GM21619 (cell line): ENCODE results near the gene MAN1A1.
A peak's percentile ranks its signal among the peaks of the same experiment; 100 is the strongest.

Source experiments
- ATAC-seq: cut with Tn5 transposase; IDR thresholded peaks from one replicate; pipeline ENCODE4 v1.9.1; 2021; ENCODE audit not compliant: unreplicated experiment

MAN1A1 gene

GRCh38 chr6:119205911-119206618 is 143.5 kb downstream of the MAN1A1 start:
- ATAC-seq: peak; percentile 96

GRCh38 chr6:119204719-119205118 is 144.8 kb downstream of the MAN1A1 start:
- no peak for ATAC-seq

DNA sequence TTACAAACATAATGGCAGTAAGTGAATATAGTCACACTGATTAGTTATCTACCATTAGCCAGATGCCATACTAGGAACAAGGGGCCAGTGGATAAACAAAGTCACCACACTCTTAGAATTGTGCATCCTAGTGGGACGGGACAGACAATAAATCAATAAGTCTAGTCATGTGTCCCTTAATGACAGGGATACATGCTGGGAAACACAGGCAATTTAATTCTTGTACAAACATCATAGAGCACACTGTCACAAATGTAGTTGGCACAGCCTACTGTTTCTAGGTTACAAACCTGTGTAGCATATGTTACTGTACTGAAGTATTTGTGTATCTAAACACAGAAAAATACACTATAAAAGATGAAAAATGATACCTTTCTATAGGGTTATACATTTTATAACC is 148.1 kb downstream of the MAN1A1 start:
- no peak for ATAC-seq

DNA sequence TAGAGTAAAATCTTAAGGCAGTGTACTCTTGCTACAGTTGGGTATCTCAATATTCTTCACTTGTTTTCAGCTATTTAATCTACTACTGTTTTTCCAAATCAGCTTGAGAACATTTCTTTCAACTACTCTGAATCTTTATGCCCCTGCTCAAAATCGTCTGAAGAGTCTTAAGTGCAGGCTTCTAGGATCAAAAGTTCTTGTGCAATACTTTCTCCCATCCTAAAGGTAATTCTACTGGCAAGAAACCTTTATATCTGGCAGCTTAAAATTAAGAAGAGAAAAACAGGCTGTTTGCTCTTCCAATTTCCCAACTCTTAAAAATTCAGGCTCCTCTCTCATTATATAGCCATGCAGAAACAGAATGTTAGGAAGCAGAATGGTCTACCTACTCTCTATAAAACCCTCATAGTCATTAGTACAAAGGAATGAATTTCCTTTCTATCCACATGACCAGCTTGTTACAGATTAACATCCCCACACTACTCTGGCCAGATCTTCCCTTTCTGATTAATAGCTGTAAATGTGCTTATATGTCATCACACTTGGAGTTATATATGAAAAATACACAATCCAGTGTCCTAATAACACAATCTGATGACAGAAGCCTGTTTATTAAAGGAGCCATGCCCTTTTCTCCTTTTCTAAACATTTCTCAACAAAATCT is 148.9 kb downstream of the MAN1A1 start:
- ATAC-seq: no peak

- ATAC-seq: no peak
Observed at GRCh38 chr6:119197271-119197670, 152.3 kb downstream of the MAN1A1 start.

GRCh38 chr6:119196715-119197114 is 152.8 kb downstream of the MAN1A1 start:
- ATAC-seq: no peak

DNA sequence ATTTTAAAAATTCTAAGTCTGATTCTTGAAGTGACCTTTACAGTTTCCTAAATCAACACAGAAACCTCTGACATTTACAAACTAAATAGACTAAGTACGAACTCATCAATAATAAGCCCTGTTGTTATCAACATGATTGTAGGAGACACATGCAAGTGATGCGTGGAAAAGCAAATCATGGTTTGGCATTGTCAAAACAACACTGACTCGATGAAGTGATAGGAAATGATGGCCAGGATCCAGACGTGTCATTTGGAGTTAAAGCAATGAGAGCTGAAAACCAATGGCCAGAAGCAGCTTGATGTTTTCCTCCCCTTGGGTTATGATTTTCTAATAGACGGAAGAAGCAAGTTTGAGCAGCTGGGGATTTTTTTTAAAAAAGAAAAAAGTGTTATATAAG is 153.7 kb downstream of the MAN1A1 start:
- ATAC-seq: no peak

GRCh38 chr6:119195204-119195603 is 154.4 kb downstream of the MAN1A1 start:
- no peak for ATAC-seq

DNA sequence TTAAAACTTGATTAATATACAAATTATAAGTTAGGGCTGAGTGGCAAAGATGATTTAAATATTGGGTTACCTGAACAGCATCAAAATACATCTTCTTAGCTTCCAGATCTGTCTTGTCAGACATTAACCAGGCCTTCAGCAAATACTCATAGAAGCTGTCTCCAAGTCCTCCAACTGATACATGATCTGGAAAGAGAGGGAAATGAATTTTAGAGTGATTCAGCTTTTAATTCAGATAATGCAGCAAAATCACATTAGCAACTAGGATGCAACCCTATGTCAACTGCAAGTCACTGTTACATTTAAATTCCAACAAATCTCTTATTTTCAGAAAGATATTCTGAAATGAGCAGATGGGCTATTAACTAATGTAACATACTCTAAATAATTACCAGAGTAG is 155.9 kb downstream of the MAN1A1 start:
- ATAC-seq: no peak

- no peak for ATAC-seq
Observed at GRCh38 chr6:119192200-119192599, 157.4 kb downstream of the MAN1A1 start.

- ATAC-seq: no peak
Observed at GRCh38 chr6:119190176-119190575, 159.4 kb downstream of the MAN1A1 start.

DNA sequence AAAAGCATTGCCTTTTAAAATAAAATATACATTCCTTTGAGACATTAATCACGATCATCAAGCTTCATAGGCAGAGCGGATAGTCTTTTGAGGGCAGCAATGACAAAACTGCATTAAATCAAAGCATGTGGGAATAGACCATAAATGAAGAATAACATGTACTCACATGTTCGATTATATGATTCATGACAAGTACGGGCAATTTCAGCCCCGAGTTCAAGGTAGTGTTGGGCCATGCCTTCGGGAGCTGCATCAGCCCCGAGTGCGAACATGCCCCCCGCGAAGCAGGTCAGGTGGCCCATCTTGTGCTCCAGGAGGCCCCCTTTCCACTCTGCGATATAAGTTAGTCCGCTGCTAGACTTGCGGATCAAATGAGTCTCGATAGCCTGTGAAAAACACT is 160.1 kb downstream of the MAN1A1 start:
- no peak for ATAC-seq

DNA sequence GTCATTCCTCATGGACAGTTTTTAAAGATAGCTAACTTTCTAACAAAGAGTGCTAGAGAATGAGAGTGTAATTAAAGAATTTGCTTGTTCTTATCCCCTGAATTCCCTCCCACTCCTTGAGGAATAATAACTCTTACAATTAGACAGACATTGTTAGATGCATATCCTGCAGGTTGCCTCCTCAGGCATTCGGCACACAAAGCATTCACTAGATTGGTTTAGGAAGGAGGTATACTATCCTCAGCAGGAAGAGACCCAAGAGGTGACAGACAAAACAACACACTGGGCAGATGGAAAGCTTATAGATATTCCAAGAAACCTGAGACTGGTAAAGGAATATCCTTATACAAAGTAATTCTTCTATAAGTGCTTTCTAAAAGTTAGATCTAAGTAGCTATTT is 162.0 kb downstream of the MAN1A1 start:
- ATAC-seq: no peak

DNA sequence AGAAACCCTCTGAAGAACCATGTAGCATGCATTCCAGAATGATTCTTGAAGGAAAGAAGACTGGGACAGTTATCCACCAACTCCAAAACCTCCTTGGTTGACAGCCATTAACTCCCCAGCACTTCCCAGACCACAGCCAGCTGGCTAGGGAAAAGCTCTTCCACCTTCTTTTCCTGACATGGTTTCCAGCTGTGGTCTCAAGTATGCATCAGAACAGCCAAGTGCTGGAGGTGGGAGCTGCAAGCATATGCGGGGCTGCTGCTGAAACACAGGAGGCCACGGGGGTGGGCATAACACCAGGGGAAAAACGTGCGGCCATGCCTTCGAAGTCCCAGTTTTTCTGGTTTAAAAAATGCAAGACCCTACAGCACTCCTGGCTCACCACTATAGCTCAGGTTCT is 163.1 kb downstream of the MAN1A1 start:
- no peak for ATAC-seq

GRCh38 chr6:119184008-119184648 is 165.4 kb downstream of the MAN1A1 start:
- ATAC-seq: no peak

DNA sequence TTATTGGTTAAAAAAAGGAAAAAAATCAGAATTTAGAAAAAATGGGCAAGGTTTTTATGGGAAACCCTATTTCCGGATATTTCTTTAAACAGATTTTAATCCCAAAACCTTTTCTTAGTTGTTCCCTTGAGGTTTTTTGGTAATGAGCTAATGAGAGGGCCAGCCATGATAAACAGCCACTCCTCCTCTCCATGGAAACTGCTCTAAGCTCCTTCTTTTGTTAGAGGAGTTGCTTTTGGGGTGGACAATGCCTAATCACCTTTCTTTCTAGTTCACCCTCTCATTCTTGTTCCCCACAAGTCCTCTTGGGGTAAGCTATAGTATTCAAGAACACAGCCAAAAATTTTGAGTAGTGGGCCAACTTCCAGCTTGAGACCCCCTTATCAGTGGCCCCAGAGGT is 166.1 kb downstream of the MAN1A1 start:
- ATAC-seq: no peak

DNA sequence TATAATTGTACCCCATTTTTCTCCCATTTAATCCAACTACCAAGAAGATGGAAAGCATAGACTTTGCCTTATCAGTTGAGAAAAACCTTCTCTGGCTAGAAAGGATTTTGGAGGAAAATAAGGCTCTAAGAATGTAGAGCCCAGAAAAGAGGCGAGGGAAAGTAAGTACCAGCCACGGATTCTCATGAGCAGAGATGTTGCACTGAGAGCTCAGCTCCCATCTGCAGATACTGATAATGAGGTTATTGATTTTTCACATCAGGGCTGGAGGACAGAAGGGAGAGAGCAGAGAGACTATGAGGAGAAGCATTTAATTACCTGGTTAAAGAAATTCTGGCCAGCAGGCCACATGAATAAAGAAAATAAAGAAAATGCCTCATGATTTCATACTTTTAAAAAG is 166.7 kb downstream of the MAN1A1 start:
- no peak for ATAC-seq

DNA sequence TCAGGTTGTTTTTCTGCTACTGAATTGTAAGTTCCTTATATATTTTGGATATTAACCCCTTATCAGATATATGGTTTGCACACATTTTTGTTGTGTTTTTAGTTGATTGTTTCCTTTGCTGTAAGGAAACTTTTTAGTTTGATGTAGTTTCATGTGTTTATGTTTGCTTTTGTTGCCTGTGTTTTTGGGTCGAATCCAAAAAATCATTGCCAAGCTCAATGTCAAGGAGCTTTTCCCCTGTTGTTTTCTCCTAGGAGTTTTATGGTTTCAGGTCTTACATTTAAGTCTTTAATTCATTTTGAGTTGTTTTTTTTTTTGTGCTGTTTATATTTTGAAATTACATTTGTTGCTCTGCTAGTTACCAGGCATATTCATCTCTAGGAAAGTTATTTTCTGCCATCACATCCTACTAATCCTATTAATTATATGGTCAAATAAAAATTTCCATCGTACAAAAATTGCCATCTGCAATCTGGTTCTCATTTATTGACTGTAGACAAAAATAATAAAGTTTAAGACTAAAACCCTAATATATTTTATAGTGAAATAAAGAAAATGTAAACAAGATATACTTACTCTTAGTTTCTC is 167.3 kb downstream of the MAN1A1 start:
- no peak for ATAC-seq

GRCh38 chr6:119181046-119181445 is 168.5 kb downstream of the MAN1A1 start:
- no peak for ATAC-seq

DNA sequence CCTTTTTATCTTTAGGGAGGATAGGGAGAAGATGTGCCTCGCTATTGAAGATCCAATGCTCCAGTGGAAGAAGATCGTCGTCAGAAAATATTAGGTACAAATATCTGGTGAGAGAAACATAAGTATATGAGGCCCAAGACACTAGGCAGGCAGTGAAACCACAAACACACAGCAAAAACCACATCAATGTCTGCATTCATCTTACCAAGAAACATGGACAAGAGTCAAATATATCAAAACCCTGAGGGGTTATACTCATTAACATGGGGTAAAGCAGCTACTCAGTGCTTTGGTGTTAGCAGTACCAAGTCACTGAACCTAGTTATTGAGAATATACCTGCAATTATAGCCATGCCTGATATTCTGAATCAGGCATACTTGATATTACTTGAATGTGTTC is 169.7 kb downstream of the MAN1A1 start:
- no peak for ATAC-seq

DNA sequence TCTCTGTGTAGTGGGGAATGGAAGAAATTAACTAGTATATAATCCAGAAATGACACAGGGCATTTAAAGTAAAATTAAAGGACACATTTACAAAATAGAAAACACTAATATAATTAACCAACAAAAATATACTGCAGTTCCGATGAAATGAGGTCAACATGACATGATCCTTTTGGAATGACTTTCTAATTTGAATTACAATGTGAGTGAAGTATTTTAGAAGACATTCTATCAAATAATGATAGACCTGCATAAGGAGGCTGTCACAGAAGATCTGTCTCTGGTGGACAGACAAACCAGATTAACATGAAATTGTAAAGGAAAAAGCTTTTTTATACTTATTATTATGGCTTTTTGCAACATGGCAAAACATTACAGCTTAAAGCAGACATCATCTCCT is 170.5 kb downstream of the MAN1A1 start:
- no peak for ATAC-seq

GRCh38 chr6:119176445-119176844 is 173.1 kb downstream of the MAN1A1 start:
- ATAC-seq: no peak
